OCI-LY1 (cell line): ENCODE results near the gene MYLK3.
A peak's percentile ranks its signal among the peaks of the same experiment; 100 is the strongest.
"Not testable (repeated sequence)": the region's sequence is repeated elsewhere in the genome, so short reads cannot be mapped to it uniquely, and the experiment has no call there.

ENCODE experiments used
- H2AFZ ChIP-seq: fragments of 200-600 bp; sonication (generic), shearing (Covaris generic); 2 replicates; pipeline ENCODE4 v1.6.0; 2014; ENCODE audit warnings: antibody characterized with exemption, mild to moderate bottlenecking, low read length
- H3F3A ChIP-seq: fragments of 200-600 bp; sonication (generic), shearing (Covaris generic); 2 replicates; pipeline ENCODE4 v1.6.0; 2014; ENCODE audit warnings: mild to moderate bottlenecking, antibody characterized with exemption, low read length, moderate library complexity; ENCODE audit not compliant: insufficient read depth
- H3K27ac ChIP-seq: fragments of 200-600 bp; sonication (generic); 2 replicates; pipeline ENCODE4 v1.5.1; 2014; ENCODE audit warnings: low read length, mixed run types, mild to moderate bottlenecking, low read depth; ENCODE audit not compliant: poor library complexity, severe bottlenecking
- H3K27me3 ChIP-seq: fragments of 200-600 bp; sonication (generic); 2 replicates; pipeline ENCODE4 v1.6.0; 2014; ENCODE audit warnings: antibody characterized with exemption, mild to moderate bottlenecking, low read length, moderate library complexity; ENCODE audit not compliant: insufficient read depth
- H3K36me3 ChIP-seq: fragments of 200-600 bp; sonication (generic); 2 replicates; pipeline ENCODE4 v1.6.1; 2014; ENCODE audit warnings: mild to moderate bottlenecking, antibody characterized with exemption, low read length, moderate library complexity, mixed read lengths; ENCODE audit not compliant: insufficient read depth
- H3K4me1 ChIP-seq: fragments of 200-600 bp; sonication (generic); 2 replicates; pipeline ENCODE4 v1.5.1; 2014; ENCODE audit warnings: mild to moderate bottlenecking, low read length, moderate library complexity; ENCODE audit not compliant: insufficient read depth, severe bottlenecking
- H3K4me2 ChIP-seq: fragments of 200-600 bp; sonication (generic), shearing (Covaris generic); 2 replicates; pipeline ENCODE4 v1.6.1; 2014; ENCODE audit warnings: low read length
- H3K4me3 ChIP-seq: fragments of 200-600 bp; sonication (generic); 2 replicates; pipeline ENCODE4 v1.5.1; 2014; ENCODE audit warnings: low read length, low read depth, mild to moderate bottlenecking, mixed read lengths; ENCODE audit not compliant: poor library complexity, severe bottlenecking
- H3K79me2 ChIP-seq: fragments of 200-600 bp; shearing (Covaris generic); 2 replicates; pipeline ENCODE4 v1.6.1; 2016; ENCODE audit warnings: mixed run types, low read length, mixed read lengths; ENCODE audit not compliant: insufficient read depth
- H3K9ac ChIP-seq: fragments of 200-600 bp; sonication (generic), shearing (Covaris generic); 2 replicates; pipeline ENCODE4 v1.6.1; 2014; ENCODE audit warnings: mild to moderate bottlenecking, low read length, mixed read lengths
- H3K9me2 ChIP-seq: fragments of 200-600 bp; sonication (generic), shearing (Covaris generic); 2 replicates; pipeline ENCODE4 v1.6.1; 2014; ENCODE audit warnings: low read depth, mild to moderate bottlenecking, low read length, mixed read lengths
- H3K9me3 ChIP-seq: fragments of 200-600 bp; shearing (Covaris generic); 2 replicates; pipeline ENCODE4 v1.6.1; 2014; ENCODE audit warnings: low read length, mixed read lengths
- H4K20me1 ChIP-seq: fragments of 200-600 bp; sonication (generic), shearing (Covaris generic); 2 replicates; pipeline ENCODE4 v1.6.0; 2016; ENCODE audit warnings: mild to moderate bottlenecking, low read length; ENCODE audit not compliant: insufficient read depth
- CTCF ChIP-seq: fragments of 200-600 bp; sonication (generic), shearing (Covaris generic); IDR thresholded peaks from 2 replicates; pipeline ENCODE4 v1.5.1; 2017; ENCODE audit warnings: mild to moderate bottlenecking, antibody characterized with exemption, low read length, moderate library complexity, mixed read lengths
- EZH2 ChIP-seq: fragments of 200-600 bp; sonication (generic), shearing (Covaris generic); IDR thresholded peaks from 2 replicates; pipeline ENCODE4 v1.8.0; 2017; ENCODE audit warnings: borderline replicate concordance, mixed run types, mild to moderate bottlenecking, antibody characterized with exemption, low read length, moderate library complexity, mixed read lengths

Gene MYLK3

GRCh38 chr16:46788891-46789474 is 40.8 kb upstream of the MYLK3 start:
- Histone ChIP-seq H2AFZ (no peak overlapping the region), H3K79me2 (no peaks in the 10 kb centered on the region), H3K9me3 (no peaks in the 10 kb centered on the region), H3K4me3 (no peak overlapping the region), H3K9ac (no peak overlapping the region), H3K4me2 (0 out of 2 replicates have a peak overlapping the region, but pooled peaks have one; percentile 8), H3F3A (0 out of 2 replicates have a peak, but pooled peaks cover 10% of the 10 kb centered on the region), H3K36me3 (0 out of 2 replicates have a peak, but pooled peaks cover 4% of the 10 kb centered on the region), H4K20me1 (no peaks in the 10 kb centered on the region), H3K27ac (peak overlapping the region; percentile 83), H3K4me1 (peaks cover 41% of the 10 kb centered on the region), H3K27me3 (no peaks in the 10 kb centered on the region), H3K9me2 (no peaks in the 10 kb centered on the region)
- TF ChIP-seq CTCF, result no peak
- no peak for TF ChIP-seq EZH2

GRCh38 chr16:46787909-46788308 is 39.8 kb upstream of the MYLK3 start:
- Histone ChIP-seq H3K79me2 (no peaks in the 10 kb centered on the region), H3K36me3 (0 out of 2 replicates have a peak, but pooled peaks cover 4% of the 10 kb centered on the region), H3K9ac (no peak overlapping the region), H3K27me3 (no peaks in the 10 kb centered on the region), H3F3A (0 out of 2 replicates have a peak, but pooled peaks cover 5% of the 10 kb centered on the region), H3K9me3 (no peaks in the 10 kb centered on the region), H3K4me2 (no peak overlapping the region), H3K27ac (peak overlapping the region; percentile 83), H3K4me1 (peaks cover 41% of the 10 kb centered on the region), H3K9me2 (no peaks in the 10 kb centered on the region), H2AFZ (no peak overlapping the region), H3K4me3 (no peak overlapping the region), H4K20me1 (no peaks in the 10 kb centered on the region)
- TF ChIP-seq CTCF, result no peak
- no peak for TF ChIP-seq EZH2

- H3K27ac ChIP-seq, result no peak overlapping the region
- H3K9ac ChIP-seq, result no peak overlapping the region
- peaks cover 24% of the 10 kb centered on the region for H3K4me1 ChIP-seq
- H3F3A ChIP-seq, result no peaks in the 10 kb centered on the region
- no peaks in the 10 kb centered on the region for H3K27me3 ChIP-seq
- no peak for TF ChIP-seq CTCF
- no peak for TF ChIP-seq EZH2
- H3K9me2 ChIP-seq, result no peaks in the 10 kb centered on the region
- H3K79me2 ChIP-seq, result no peaks in the 10 kb centered on the region
- no peaks in the 10 kb centered on the region for H4K20me1 ChIP-seq
- no peak overlapping the region for H2AFZ ChIP-seq
- H3K36me3 ChIP-seq, result no peaks in the 10 kb centered on the region
- H3K4me2 ChIP-seq, result no peak overlapping the region
- H3K4me3 ChIP-seq, result no peak overlapping the region
- no peaks in the 10 kb centered on the region for H3K9me3 ChIP-seq
Observed at GRCh38 chr16:46785076-46785845, 37.1 kb upstream of the MYLK3 start.

DNA sequence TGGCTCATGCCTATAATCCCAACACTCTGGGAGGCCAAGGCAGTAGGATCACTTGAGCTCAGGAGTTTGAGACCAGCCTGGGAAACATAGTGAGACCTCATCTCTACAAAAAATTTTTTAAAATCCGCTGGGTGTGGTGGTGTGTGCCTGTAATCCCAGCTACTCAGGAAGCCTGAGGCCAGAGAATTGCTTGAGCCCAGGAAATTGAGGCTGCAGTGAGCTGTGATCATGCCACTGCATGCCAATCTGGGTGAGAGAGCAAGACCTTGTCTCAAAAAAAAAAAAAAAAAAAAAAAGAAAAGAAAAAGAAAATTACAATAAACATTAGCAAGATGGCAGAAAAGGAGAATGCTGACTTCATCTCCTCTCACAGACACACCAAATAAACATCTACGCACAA is 36.4 kb upstream of the MYLK3 start:
- not testable (repeated sequence) for H3K9ac ChIP-seq, H3F3A ChIP-seq, H2AFZ ChIP-seq, H3K4me2 ChIP-seq, H3K9me2 ChIP-seq, H3K9me3 ChIP-seq, H4K20me1 ChIP-seq, H3K79me2 ChIP-seq, H3K27ac ChIP-seq, H3K36me3 ChIP-seq, H3K27me3 ChIP-seq, H3K4me3 ChIP-seq
- peaks cover 21% of the 10 kb centered on the region for H3K4me1 ChIP-seq
